Measurements from ENCODE around the gene MXRA7.

The MXRA7 gene

GRCh38 chr17:76684756-76685155 is 26.0 kb downstream of the MXRA7 start:
- no peak overlapping the region for H3K27ac ChIP-seq

GRCh38 chr17:76683921-76684745 is 26.6 kb downstream of the MXRA7 start:
- no peaks in the 10 kb centered on the region for H3K9me3 ChIP-seq (ENCODE audit: severe bottlenecking)
- no peak overlapping the region for H3K4me3 ChIP-seq (ENCODE audit: low read depth, low read length)
- TF ChIP-seq, protein P1, sequence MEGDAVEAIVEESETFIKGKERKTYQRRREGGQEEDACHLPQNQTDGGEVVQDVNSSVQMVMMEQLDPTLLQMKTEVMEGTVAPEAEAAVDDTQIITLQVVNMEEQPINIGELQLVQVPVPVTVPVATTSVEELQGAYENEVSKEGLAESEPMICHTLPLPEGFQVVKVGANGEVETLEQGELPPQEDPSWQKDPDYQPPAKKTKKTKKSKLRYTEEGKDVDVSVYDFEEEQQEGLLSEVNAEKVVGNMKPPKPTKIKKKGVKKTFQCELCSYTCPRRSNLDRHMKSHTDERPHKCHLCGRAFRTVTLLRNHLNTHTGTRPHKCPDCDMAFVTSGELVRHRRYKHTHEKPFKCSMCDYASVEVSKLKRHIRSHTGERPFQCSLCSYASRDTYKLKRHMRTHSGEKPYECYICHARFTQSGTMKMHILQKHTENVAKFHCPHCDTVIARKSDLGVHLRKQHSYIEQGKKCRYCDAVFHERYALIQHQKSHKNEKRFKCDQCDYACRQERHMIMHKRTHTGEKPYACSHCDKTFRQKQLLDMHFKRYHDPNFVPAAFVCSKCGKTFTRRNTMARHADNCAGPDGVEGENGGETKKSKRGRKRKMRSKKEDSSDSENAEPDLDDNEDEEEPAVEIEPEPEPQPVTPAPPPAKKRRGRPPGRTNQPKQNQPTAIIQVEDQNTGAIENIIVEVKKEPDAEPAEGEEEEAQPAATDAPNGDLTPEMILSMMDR (IDR thresholded peaks at IDR 0.05; ENCODE audit: low read depth, low read length), result no peak
- 0 out of 2 replicates have a peak overlapping the region, but pooled peaks have one; percentile 15 for H3K27ac ChIP-seq
- no peaks in the 10 kb centered on the region for H3K27me3 ChIP-seq (ENCODE audit: insufficient read depth, low read depth, severe bottlenecking)
- no peak for DNase-seq
- peaks cover 63% of the 10 kb centered on the region for H3K36me3 ChIP-seq

More at GRCh38 chr17:76684756-76685155, 26.0 kb downstream of the MXRA7 start:
- no peak overlapping the region for H3K4me3 ChIP-seq (ENCODE audit: low read depth, low read length)
- no peaks in the 10 kb centered on the region for H3K9me3 ChIP-seq (ENCODE audit: severe bottlenecking)
- DNase-seq, result no peak
- TF ChIP-seq, protein P1 (IDR thresholded peaks at IDR 0.05; ENCODE audit: low read depth, low read length), result no peak
- H3K36me3 ChIP-seq, result peaks cover 61% of the 10 kb centered on the region
- H3K27me3 ChIP-seq (ENCODE audit: insufficient read depth, low read depth, severe bottlenecking), result no peaks in the 10 kb centered on the region

DNA sequence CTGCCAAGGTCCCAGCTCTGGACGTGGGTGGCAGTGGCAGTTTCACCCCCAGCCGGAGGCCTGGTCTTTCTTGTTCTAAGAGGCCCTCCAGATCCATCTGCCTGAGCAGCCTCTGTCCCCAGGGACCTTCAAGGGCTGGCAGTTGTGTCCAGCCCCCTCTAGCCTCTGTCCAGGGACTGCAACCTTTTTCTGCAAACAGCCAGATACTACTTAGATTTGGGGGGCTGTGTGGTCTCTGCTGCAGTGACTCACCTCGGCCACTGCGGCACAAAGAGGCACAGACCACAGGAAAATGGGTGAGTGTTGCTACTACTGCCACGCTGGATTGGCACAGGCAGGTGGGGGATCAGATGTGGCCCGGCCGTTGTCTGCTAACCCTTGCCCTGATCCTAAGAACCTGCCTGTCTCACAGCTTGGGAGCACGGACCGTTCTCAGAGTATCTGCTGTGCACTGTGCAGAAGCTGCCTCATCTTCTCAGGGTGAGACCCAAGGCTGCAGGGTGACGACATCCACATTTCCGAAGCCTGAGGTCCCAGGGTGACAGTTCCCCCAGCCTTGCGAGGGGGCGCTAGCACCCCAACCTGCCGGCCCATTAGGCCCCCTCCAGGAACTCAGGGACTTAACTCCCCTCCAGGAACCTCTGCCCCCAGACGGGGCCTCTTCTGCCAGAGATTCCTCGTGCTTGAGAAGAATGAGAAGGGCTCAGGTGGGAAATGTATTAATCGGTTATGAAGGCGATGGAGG is 27.6 kb downstream of the MXRA7 start:
- TF ChIP-seq, protein P1 (IDR thresholded peaks at IDR 0.05; ENCODE audit: low read depth, low read length), result peak; percentile 79
- Histone ChIP-seq H3K36me3 (peaks cover 62% of the 10 kb centered on the region), H3K9me3 (ENCODE audit: severe bottlenecking) (no peaks in the 10 kb centered on the region), H3K27me3 (ENCODE audit: insufficient read depth, low read depth, severe bottlenecking) (no peaks in the 10 kb centered on the region), H3K27ac (peak overlapping the region; percentile 15; the same call in 1 of the 2 replicates), H3K4me3 (ENCODE audit: low read depth, low read length) (no peak overlapping the region)
- peak; percentile 62 for DNase-seq

DNA sequence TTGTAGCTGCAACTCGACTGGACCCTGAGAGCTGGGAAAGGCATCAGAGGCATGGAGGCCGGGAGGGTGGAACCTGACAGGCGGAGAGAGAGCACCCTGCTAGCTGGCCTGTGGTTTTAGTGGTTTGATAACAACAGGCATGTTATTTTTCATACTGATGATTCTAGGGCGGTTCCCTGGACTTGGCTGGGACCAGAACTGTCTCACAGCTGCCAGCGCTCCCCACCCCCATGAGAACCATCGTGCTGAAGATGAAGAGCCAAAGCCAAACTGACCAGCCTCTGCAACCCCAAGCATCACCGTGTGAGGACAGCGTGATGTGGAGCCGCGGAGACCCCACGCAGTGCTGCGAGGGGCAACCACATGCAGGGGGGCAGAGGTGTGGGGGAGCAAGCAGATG is 28.5 kb downstream of the MXRA7 start:
- H3K4me3 ChIP-seq (ENCODE audit: low read depth, low read length), result no peak overlapping the region
- TF ChIP-seq, protein P1 (IDR thresholded peaks at IDR 0.05; ENCODE audit: low read depth, low read length), result no peak
- no peaks in the 10 kb centered on the region for H3K9me3 ChIP-seq (ENCODE audit: severe bottlenecking)
- H3K27ac ChIP-seq, result peak overlapping the region; percentile 57
- H3K36me3 ChIP-seq, result peaks cover 58% of the 10 kb centered on the region
- H3K27me3 ChIP-seq (ENCODE audit: insufficient read depth, low read depth, severe bottlenecking), result no peaks in the 10 kb centered on the region
- DNase-seq, result no peak

- Histone ChIP-seq H3K27me3 (ENCODE audit: insufficient read depth, low read depth, severe bottlenecking) (no peaks in the 10 kb centered on the region), H3K27ac (peak overlapping the region; percentile 57), H3K9me3 (ENCODE audit: severe bottlenecking) (no peaks in the 10 kb centered on the region), H3K36me3 (peaks cover 63% of the 10 kb centered on the region), H3K4me3 (ENCODE audit: low read depth, low read length) (no peak overlapping the region)
- peak; percentile 90 for DNase-seq
- TF ChIP-seq, protein P1 (IDR thresholded peaks at IDR 0.05; ENCODE audit: low read depth, low read length), result peak; percentile 97
Measured at GRCh38 chr17:76681222-76682137, 29.3 kb downstream of the MXRA7 start.

All from WERI-Rb-1 (cell line).